Endothelial cell of umbilical vein (primary cell): ENCODE results near the gene APLN. TPM values are rescaled to one million over a fixed set of nuclear protein-coding genes. Genes with fewer than 3 reads are reported as not detected.

Experiments used
- BruUV-seq: library from RNA; stranded (reverse); fragments of 400-500 nt; replicated peaks from 2 replicates; lab custom pipeline; 2021; lab: Mats Ljungman, UMichigan
- CTCF ChIA-PET: fragments of 300-600, 350-600 bp; sonication (Branson Sonifier 250); formaldehyde crosslinking; loops from one replicate; lab custom pipeline; 2021; ENCODE audit warnings: antibody characterized with exemption, inconsistent platforms; lab: Charles Lee
- POLR2A ChIA-PET: fragments of 300-600, 350-600 bp; sonication (Branson Sonifier 250); formaldehyde crosslinking; loops from one replicate; lab custom pipeline; 2021; ENCODE audit warnings: antibody characterized with exemption, inconsistent platforms; lab: Charles Lee
- DNase-seq: peaks from one replicate; pipeline ENCODE4 v3.0.0-alpha.2; 2011; ENCODE audit warnings: low read depth, low spot score
- FAIRE-seq: peaks from 2 replicates; lab custom pipeline; 2011; peaks lifted over from hg19 to GRCh38; lab: Jason Lieb, UNC
- H2AFZ ChIP-seq: 2 replicates; pipeline ENCODE4 v1.6.0; 2012; ENCODE audit warnings: low read depth, low read length, control low read depth, inconsistent platforms
- H3K27ac ChIP-seq: 2 replicates; pipeline ENCODE4 v1.5.1; 2011; ENCODE audit warnings: low read depth, mild to moderate bottlenecking, control low read depth, low read length, moderate library complexity; ENCODE audit not compliant: insufficient read depth
- H3K27me3 ChIP-seq, 2 experiments: 2 replicates each; pipeline versions ENCODE4 v1.6.0 to v1.6.1; 2011; ENCODE audit warnings: low read length in 2 of 2, mixed read lengths in 1 of 2; ENCODE audit not compliant: control insufficient read depth in 2 of 2, insufficient read depth in 2 of 2
- H3K36me3 ChIP-seq, 2 experiments: 2 replicates in 1 of 2; 3 replicates in 1 of 2; pipeline ENCODE4 v1.5.1; 2011; ENCODE audit warnings: low read length in 2 of 2, mild to moderate bottlenecking in 1 of 2, moderate library complexity in 1 of 2; ENCODE audit not compliant: control insufficient read depth in 2 of 2, insufficient read depth in 2 of 2; ENCODE audit errors: extremely low read depth in 1 of 2
- H3K4me1 ChIP-seq: 3 replicates; pipeline ENCODE4 v1.5.1; 2011; ENCODE audit warnings: mild to moderate bottlenecking, low read length; ENCODE audit not compliant: control insufficient read depth, insufficient read depth; ENCODE audit errors: extremely low read depth
- H3K4me2 ChIP-seq: 2 replicates; pipeline ENCODE4 v1.6.1; 2011; ENCODE audit warnings: low read length, control low read depth, mixed read lengths; ENCODE audit not compliant: insufficient read depth
- H3K4me3 ChIP-seq, 3 experiments: fragments of 200-600 bp in 1 of 3; sonication (generic), shearing (Covaris generic) in 1 of 3; replicated peaks in 1 of 3; 2 replicates each; pipeline ENCODE4 v1.5.1; 2011 to 2016; ENCODE audit warnings: control low read depth in 3 of 3, low read length in 3 of 3, mild to moderate bottlenecking in 2 of 3, inconsistent platforms in 1 of 3, low read depth in 1 of 3, moderate library complexity in 1 of 3; ENCODE audit not compliant: insufficient read depth in 1 of 3
- H3K79me2 ChIP-seq: 2 replicates; pipeline ENCODE4 v1.6.0; 2012; ENCODE audit warnings: low read length, inconsistent platforms; ENCODE audit not compliant: control insufficient read depth, insufficient read depth
- H3K9ac ChIP-seq: replicated peaks from 2 replicates; pipeline ENCODE3; 2011; ENCODE audit warnings: low read length, control low read depth; ENCODE audit not compliant: insufficient read depth; ENCODE audit errors: extremely low read depth
- H3K9me1 ChIP-seq: replicated peaks from 3 replicates; pipeline ENCODE4 v1.6.0; 2011; ENCODE audit warnings: mild to moderate bottlenecking, low read length; ENCODE audit not compliant: control insufficient read depth, insufficient read depth; ENCODE audit errors: extremely low read depth
- H3K9me3 ChIP-seq: replicated peaks from 2 replicates; pipeline ENCODE4 v1.5.1; 2012; ENCODE audit warnings: low read length, inconsistent platforms; ENCODE audit not compliant: control insufficient read depth, insufficient read depth
- H4K20me1 ChIP-seq: replicated peaks from 2 replicates; pipeline ENCODE3; 2011; ENCODE audit warnings: mild to moderate bottlenecking, low read length; ENCODE audit not compliant: control insufficient read depth, insufficient read depth; ENCODE audit errors: extremely low read depth
- CTCF ChIP-seq, 2 donors: IDR thresholded peaks; 1 replicate in 1 of 2; 2 replicates in 1 of 2; pipeline ENCODE4 v1.5.1; 2011; ENCODE audit warnings: low read length in 2 of 2, mild to moderate bottlenecking in 2 of 2, moderate library complexity in 2 of 2, control low read depth in 1 of 2, inconsistent platforms in 1 of 2, low read depth in 1 of 2; ENCODE audit not compliant: insufficient read depth in 1 of 2; ENCODE audit errors: extremely low read depth in 1 of 2
- EZH2 ChIP-seq: IDR thresholded peaks from 2 replicates; pipeline ENCODE4 v1.6.1; 2012; ENCODE audit warnings: borderline replicate concordance, low read depth, mild to moderate bottlenecking, moderate library complexity, low read length, inconsistent platforms; ENCODE audit not compliant: severe bottlenecking
- FOS ChIP-seq: IDR thresholded peaks from 2 replicates; pipeline ENCODE4 v1.6.1; 2011; ENCODE audit warnings: mild to moderate bottlenecking, low read length, moderate library complexity, borderline replicate concordance; ENCODE audit not compliant: insufficient read depth
- GATA2 ChIP-seq: IDR thresholded peaks from 2 replicates; pipeline ENCODE4 v1.7.0; 2011; ENCODE audit warnings: low read depth, mild to moderate bottlenecking, moderate library complexity, mixed read lengths, low read length; ENCODE audit not compliant: insufficient read length, insufficient read depth
- JUN ChIP-seq: IDR thresholded peaks from 2 replicates; pipeline ENCODE4 v1.6.1; 2011; ENCODE audit warnings: borderline replicate concordance, low read depth; ENCODE audit not compliant: insufficient read length, insufficient read depth
- MAX ChIP-seq: IDR thresholded peaks from 2 replicates; pipeline ENCODE4 v1.6.1; 2011; ENCODE audit not compliant: insufficient read depth, insufficient read length
- MYC ChIP-seq: IDR thresholded peaks from one replicate; pipeline ENCODE4 v1.6.1; 2011; ENCODE audit warnings: mild to moderate bottlenecking, low read depth, low read length
- POLR2A ChIP-seq: IDR thresholded peaks from 2 replicates; pipeline ENCODE4 v1.6.1; 2012; ENCODE audit warnings: low read depth, mild to moderate bottlenecking, control low read depth, low read length
- POLR2AphosphoS5 ChIP-seq: IDR thresholded peaks from 2 replicates; pipeline ENCODE4 v1.6.1; 2012; ENCODE audit warnings: low read depth, mild to moderate bottlenecking, control low read depth, low read length, moderate library complexity; ENCODE audit not compliant: insufficient read depth
- dilution Hi-C: fragments of 300-500 bp; cut with MboI; formaldehyde crosslinking; loops from one replicate; pipeline ENCODE4 v1.15.0; 2019; ENCODE audit warnings: low sequenced_read_pairs; ENCODE audit not compliant: extremely low pct_ligation_motif_present
- intact Hi-C: fragments of 100-400 bp; cut with micrococcal nuclease; formaldehyde crosslinking; loops from one replicate; pipeline ENCODE4 v1.10.0; 2022
- polyA plus RNA-seq, 4 experiments: library from polyadenylated mRNA; depleted of rRNA in 3 of 4; stranded (reverse) in 3 of 4; unstranded in 1 of 4; fragments of >200 nt; gene quantifications; 2 replicates each; pipeline versions ENCODE4 v1.2.1 to v1.2.3, GENCODE V29; 2011 to 2012; ENCODE audit warnings: missing spikeins in 1 of 4
- total RNA-seq: library from RNA; stranded (reverse); gene quantifications from 2 replicates; pipeline ENCODE4 v1.2.3, GENCODE V29; 2021

The APLN gene
- total and polyA plus RNA-seq, 2 donors (not counting 3 experiments of a cell fraction or from before 2014, with no cell fraction given): 230 to 466 TPM

- Histone ChIP-seq H3K4me2 (no peak overlapping the region), H3K79me2 (no peaks in the 10 kb centered on the region), H3K4me3 (no peak overlapping the region), H3K27ac (no peak overlapping the region), H3K4me1 (no peaks in the 10 kb centered on the region), H3K9me3 (no peaks in the 10 kb centered on the region), H3K9me1 (no peaks in the 10 kb centered on the region), H2AFZ (no peak overlapping the region), H4K20me1 (no peaks in the 10 kb centered on the region), H3K27me3 (no peaks in the 10 kb centered on the region), H3K9ac (no peak overlapping the region), H3K36me3 (no peaks in the 10 kb centered on the region)
- DNase-seq: no peak
- FAIRE-seq: no peak
- ChIA-PET CTCF (interaction anchor here (1.4 kb wide), 1 partner anchor 19 kb away, joined by 4 read pairs; no protein-coding TSS in a partner anchor), POLR2A (no interaction called here)
- intact Hi-C loops: no loop called here
- BruUV-seq: no TSS peak
- dilution Hi-C loops: no loop called here
- no peak for TF ChIP-seq MAX
- no peak for TF ChIP-seq POLR2A
- no peak for TF ChIP-seq POLR2AphosphoS5
- no peak for TF ChIP-seq EZH2
- TF ChIP-seq FOS: no peak
- TF ChIP-seq JUN: no peak
Measured at GRCh38 chrX:129694805-129695204, 40.0 kb upstream of the APLN start.

- Histone ChIP-seq H3K9me1 (no peaks in the 10 kb centered on the region), H3K4me3 (no peak overlapping the region), H3K9me3 (no peaks in the 10 kb centered on the region), H4K20me1 (no peaks in the 10 kb centered on the region), H3K4me1 (no peaks in the 10 kb centered on the region), H2AFZ (no peak overlapping the region), H3K27me3 (no peaks in the 10 kb centered on the region), H3K36me3 (no peaks in the 10 kb centered on the region), H3K9ac (no peak overlapping the region), H3K27ac (no peak overlapping the region), H3K4me2 (no peak overlapping the region), H3K79me2 (no peaks in the 10 kb centered on the region)
- CTCF ChIA-PET: no interaction called here
- BruUV-seq: no TSS peak
- DNase-seq: no peak
- intact Hi-C loops (no loop called here), dilution Hi-C loops (no loop called here)
- POLR2A ChIA-PET: no interaction called here
- TF ChIP-seq MAX (no peak), EZH2 (no peak), CTCF (IDR thresholded peaks at IDR 0.05; ENCODE audit: extremely low read depth in 1 of 2, insufficient read depth in 1 of 2, low read depth in 1 of 2, low read length in 2 of 2) (no peak), FOS (no peak), GATA2 (no peak), MYC (no peak), POLR2A (no peak), POLR2AphosphoS5 (no peak), JUN (no peak)
- no peak for FAIRE-seq
Measured at GRCh38 chrX:129693354-129693753, 38.6 kb upstream of the APLN start.
